DOHH2 (cell line): ENCODE measurements around the gene SLC38A3.
"Not testable (repeated sequence)": the region's sequence is repeated elsewhere in the genome, so short reads cannot be mapped to it uniquely, and the experiment has no call there.

ENCODE experiments used
- H3F3A ChIP-seq: fragments of 200-600 bp; sonication (generic), shearing (Covaris generic); 2 replicates; pipeline ENCODE4 v1.6.0; 2016; ENCODE audit warnings: antibody characterized with exemption, mild to moderate bottlenecking; ENCODE audit not compliant: control insufficient read depth, insufficient read depth
- H3K27ac ChIP-seq: fragments of 200-600 bp; sonication (generic); 2 replicates; pipeline ENCODE4 v1.5.1; 2014; ENCODE audit warnings: low read depth, mild to moderate bottlenecking, low read length, moderate library complexity
- H3K27me3 ChIP-seq: fragments of 200-600 bp; sonication (generic); 2 replicates; pipeline ENCODE4 v1.6.1; 2014; ENCODE audit warnings: mild to moderate bottlenecking, low read length, mixed read lengths; ENCODE audit not compliant: control insufficient read depth
- H3K36me3 ChIP-seq: fragments of 200-600 bp; sonication (generic); 2 replicates; pipeline ENCODE4 v1.6.1; 2014; ENCODE audit warnings: mild to moderate bottlenecking, low read length, moderate library complexity, mixed read lengths; ENCODE audit not compliant: control insufficient read depth
- H3K4me1 ChIP-seq: fragments of 200-600 bp; sonication (generic); 2 replicates; pipeline ENCODE4 v1.6.1; 2014; ENCODE audit warnings: mild to moderate bottlenecking, low read length, mixed read lengths; ENCODE audit not compliant: control insufficient read depth
- H3K4me2 ChIP-seq: fragments of 200-600 bp; sonication (generic); 2 replicates; pipeline ENCODE4 v1.6.0; 2014; ENCODE audit warnings: mild to moderate bottlenecking, low read length, moderate library complexity
- H3K4me3 ChIP-seq: fragments of 200-600 bp; sonication (generic); 2 replicates; pipeline ENCODE4 v1.5.1; 2014; ENCODE audit warnings: mild to moderate bottlenecking, low read length, mixed read lengths
- H3K79me2 ChIP-seq: fragments of 200-600 bp; sonication (generic); 2 replicates; pipeline ENCODE4 v1.6.1; 2014; ENCODE audit warnings: mild to moderate bottlenecking, low read length, mixed read lengths; ENCODE audit not compliant: control insufficient read depth
- H3K9me2 ChIP-seq: fragments of 200-600 bp; sonication (generic); replicated peaks from 2 replicates; pipeline ENCODE4 v1.6.1; 2014; ENCODE audit warnings: mild to moderate bottlenecking, low read length, mixed read lengths; ENCODE audit not compliant: control insufficient read depth
- H3K9me3 ChIP-seq: fragments of 200-600 bp; sonication (generic); 2 replicates; pipeline ENCODE4 v1.6.1; 2014; ENCODE audit warnings: antibody characterized with exemption, low read length, mixed read lengths; ENCODE audit not compliant: control insufficient read depth, insufficient read depth
- H4K20me1 ChIP-seq: fragments of 200-600 bp; sonication (generic); 2 replicates; pipeline ENCODE4 v1.6.0; 2014; ENCODE audit warnings: low read depth, mild to moderate bottlenecking, antibody characterized with exemption, low read length, moderate library complexity; ENCODE audit not compliant: control insufficient read depth, insufficient read depth
- EZH2phosphoT487 ChIP-seq: fragments of 200-600 bp; sonication (generic); IDR thresholded peaks from 2 replicates; pipeline ENCODE4 v1.6.1; 2017; ENCODE audit warnings: borderline replicate concordance, mild to moderate bottlenecking, antibody characterized with exemption, low read length, moderate library complexity, mixed read lengths
- TF ChIP-seq, protein P1 (sequence below): fragments of 200-600 bp; sonication (generic); IDR thresholded peaks from one replicate; pipeline ENCODE4 v1.5.1; 2014; ENCODE audit warnings: antibody characterized with exemption, mild to moderate bottlenecking, low read depth, low read length; ENCODE audit not compliant: poor library complexity, severe bottlenecking

The SLC38A3 gene

GRCh38 chr3:50210510-50211367 is 5.7 kb downstream of the SLC38A3 start:
- H3K27ac ChIP-seq = no peak overlapping the region
- H4K20me1 ChIP-seq = 0 out of 2 replicates have a peak, but pooled peaks cover 3% of the 10 kb centered on the region
- H3K79me2 ChIP-seq = no peaks in the 10 kb centered on the region
- no peaks in the 10 kb centered on the region for H3K9me2 ChIP-seq
- TF ChIP-seq, protein P1, sequence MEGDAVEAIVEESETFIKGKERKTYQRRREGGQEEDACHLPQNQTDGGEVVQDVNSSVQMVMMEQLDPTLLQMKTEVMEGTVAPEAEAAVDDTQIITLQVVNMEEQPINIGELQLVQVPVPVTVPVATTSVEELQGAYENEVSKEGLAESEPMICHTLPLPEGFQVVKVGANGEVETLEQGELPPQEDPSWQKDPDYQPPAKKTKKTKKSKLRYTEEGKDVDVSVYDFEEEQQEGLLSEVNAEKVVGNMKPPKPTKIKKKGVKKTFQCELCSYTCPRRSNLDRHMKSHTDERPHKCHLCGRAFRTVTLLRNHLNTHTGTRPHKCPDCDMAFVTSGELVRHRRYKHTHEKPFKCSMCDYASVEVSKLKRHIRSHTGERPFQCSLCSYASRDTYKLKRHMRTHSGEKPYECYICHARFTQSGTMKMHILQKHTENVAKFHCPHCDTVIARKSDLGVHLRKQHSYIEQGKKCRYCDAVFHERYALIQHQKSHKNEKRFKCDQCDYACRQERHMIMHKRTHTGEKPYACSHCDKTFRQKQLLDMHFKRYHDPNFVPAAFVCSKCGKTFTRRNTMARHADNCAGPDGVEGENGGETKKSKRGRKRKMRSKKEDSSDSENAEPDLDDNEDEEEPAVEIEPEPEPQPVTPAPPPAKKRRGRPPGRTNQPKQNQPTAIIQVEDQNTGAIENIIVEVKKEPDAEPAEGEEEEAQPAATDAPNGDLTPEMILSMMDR = no peak
- no peak for TF ChIP-seq EZH2phosphoT487
- H3K9me3 ChIP-seq = no peaks in the 10 kb centered on the region
- H3K27me3 ChIP-seq = peaks cover 24% of the 10 kb centered on the region
- H3K4me1 ChIP-seq = no peaks in the 10 kb centered on the region
- no peaks in the 10 kb centered on the region for H3K36me3 ChIP-seq
- H3K4me3 ChIP-seq = no peak overlapping the region
- no peak overlapping the region for H3K4me2 ChIP-seq
- H3F3A ChIP-seq = no peaks in the 10 kb centered on the region

DNA sequence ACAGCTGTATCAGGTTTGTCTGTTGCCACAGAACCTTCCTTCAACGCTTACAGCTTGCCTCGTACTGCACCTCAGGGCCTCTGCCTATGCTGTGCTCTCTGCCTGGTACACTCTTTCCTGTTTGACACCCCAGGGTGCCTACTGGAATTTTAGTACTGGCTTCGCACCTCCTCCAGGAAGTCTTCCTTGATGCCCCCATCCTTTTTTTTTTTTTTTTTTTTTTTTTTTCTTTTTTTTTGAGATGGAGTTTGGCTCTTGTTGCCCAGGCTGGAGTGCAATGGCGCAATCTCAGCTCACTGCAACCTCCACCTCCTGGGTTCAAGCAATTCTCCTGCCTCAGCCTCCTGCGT is 6.3 kb downstream of the SLC38A3 start:
- H3F3A ChIP-seq, H3K27ac ChIP-seq, H3K4me2 ChIP-seq, H3K9me2 ChIP-seq, H3K4me1 ChIP-seq, H3K36me3 ChIP-seq, H3K79me2 ChIP-seq, H4K20me1 ChIP-seq, H3K9me3 ChIP-seq, H3K4me3 ChIP-seq: not testable (repeated sequence)
- H3K27me3 ChIP-seq = peaks cover 18% of the 10 kb centered on the region

GRCh38 chr3:50211930-50212329 is 6.9 kb downstream of the SLC38A3 start:
- no peaks in the 10 kb centered on the region for H3K36me3 ChIP-seq
- H3K9me3 ChIP-seq = no peaks in the 10 kb centered on the region
- no peaks in the 10 kb centered on the region for H3F3A ChIP-seq
- TF ChIP-seq, protein P1 = no peak
- TF ChIP-seq EZH2phosphoT487 = no peak
- 0 out of 2 replicates have a peak, but pooled peaks cover 3% of the 10 kb centered on the region for H4K20me1 ChIP-seq
- no peaks in the 10 kb centered on the region for H3K79me2 ChIP-seq
- no peaks in the 10 kb centered on the region for H3K4me1 ChIP-seq
- peaks cover 12% of the 10 kb centered on the region for H3K27me3 ChIP-seq
- H3K9me2 ChIP-seq = no peaks in the 10 kb centered on the region
- no peak overlapping the region for H3K4me2 ChIP-seq
- H3K27ac ChIP-seq = no peak overlapping the region
- H3K4me3 ChIP-seq = no peak overlapping the region

DNA sequence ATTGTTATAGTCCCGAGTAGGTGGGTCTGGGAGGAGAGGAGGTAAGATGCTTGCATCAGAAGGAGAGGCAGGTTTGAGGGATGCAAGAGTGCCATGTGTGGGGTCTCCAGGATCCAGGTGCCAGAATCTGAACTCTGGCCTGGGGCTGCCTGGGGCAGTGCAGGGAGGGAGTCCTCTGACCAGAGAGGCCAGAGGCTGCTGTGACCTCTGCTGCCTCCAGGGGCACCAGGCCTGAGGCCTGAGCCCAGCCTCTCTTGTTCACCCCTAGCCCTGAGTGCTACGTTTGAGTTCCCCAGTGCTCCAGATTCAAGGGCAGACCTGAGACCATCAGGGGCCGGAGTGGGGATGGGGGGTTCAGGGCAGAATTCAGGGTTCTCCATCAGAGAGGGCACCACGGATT is 7.4 kb downstream of the SLC38A3 start:
- no peaks in the 10 kb centered on the region for H3K9me3 ChIP-seq
- H3K4me1 ChIP-seq = no peaks in the 10 kb centered on the region
- H3K4me3 ChIP-seq = no peak overlapping the region
- no peaks in the 10 kb centered on the region for H3K79me2 ChIP-seq
- H3K36me3 ChIP-seq = no peaks in the 10 kb centered on the region
- H3F3A ChIP-seq = no peaks in the 10 kb centered on the region
- H3K9me2 ChIP-seq = no peaks in the 10 kb centered on the region
- 0 out of 2 replicates have a peak, but pooled peaks cover 3% of the 10 kb centered on the region for H4K20me1 ChIP-seq
- no peak for TF ChIP-seq EZH2phosphoT487
- TF ChIP-seq, protein P1 = no peak
- no peak overlapping the region for H3K27ac ChIP-seq
- no peak overlapping the region for H3K4me2 ChIP-seq
- H3K27me3 ChIP-seq = peaks cover 11% of the 10 kb centered on the region
